Tibial nerve (tissue), 4 donors: ENCODE data around the gene CD300LF.

Experiments used
- CTCF ChIP-seq, 5 experiments: fragments of 200-600 bp in 3 of 5; fragments of 450-650 bp in 2 of 5; sonication (generic) in 3 of 5; IDR thresholded peaks; one replicate each; pipeline ENCODE4 v1.5.1; 2016 to 2019; ENCODE audit warnings: antibody characterized with exemption in 5 of 5, mild to moderate bottlenecking in 3 of 5, moderate library complexity in 2 of 5
- EP300 ChIP-seq, 2 donors: sonication (generic); formaldehyde crosslinking; IDR thresholded peaks; one replicate each; pipeline ENCODE4 v1.6.1; 2017; ENCODE audit warnings: antibody characterized with exemption in 2 of 2, mild to moderate bottlenecking in 1 of 2
- POLR2A ChIP-seq, 2 donors: fragments of 450-650 bp; IDR thresholded peaks; one replicate each; pipeline ENCODE4 v1.6.1; 2017; ENCODE audit warnings: antibody characterized with exemption in 2 of 2, mild to moderate bottlenecking in 2 of 2, moderate library complexity in 2 of 2

- TF ChIP-seq EP300 (IDR thresholded peaks at IDR 0.05) (no peak), POLR2A (IDR thresholded peaks at IDR 0.05) (no peak), CTCF (IDR thresholded peaks at IDR 0.05) (no peak)
Observed at GRCh38 chr17:74728033-74728701, 15.4 kb upstream of the CD300LF start.
